Peyer's patch (tissue), 4 donors: ENCODE measurements around the gene WDR18. TPM values are rescaled to one million over a fixed set of nuclear protein-coding genes. Genes with fewer than 3 reads are reported as not detected.

Source experiments
- DNase-seq, 3 donors: peaks; one replicate each; pipeline ENCODE4 v3.0.0-alpha.2; 2017 to 2019
- H3K27ac ChIP-seq, 4 donors: fragments of 200-600 bp; sonication (generic); one replicate each; pipeline ENCODE4 v1.5.1; 2016 to 2019
- H3K27me3 ChIP-seq, 2 donors: fragments of 200-600 bp; sonication (generic); one replicate each; pipeline ENCODE4 v1.5.1; 2019
- H3K36me3 ChIP-seq, 3 donors: fragments of 200-600 bp; sonication (generic); one replicate each; pipeline ENCODE4 v1.5.1; 2016 to 2019
- H3K4me1 ChIP-seq, 4 donors: fragments of 200-600 bp; sonication (generic); one replicate each; pipeline ENCODE4 v1.5.1; 2016 to 2019
- H3K4me3 ChIP-seq, 4 donors: fragments of 200-600 bp; sonication (generic); 1 replicate in 3 of 4; 2 replicates in 1 of 4; pipeline ENCODE4 v1.5.1; 2016 to 2019; ENCODE audit warnings: mild to moderate bottlenecking in 1 of 4
- H3K9me3 ChIP-seq, 4 donors: fragments of 200-600 bp; sonication (generic); one replicate each; pipeline ENCODE4 v1.5.1; 2016 to 2019; ENCODE audit warnings: mild to moderate bottlenecking in 1 of 4
- CTCF ChIP-seq, 6 experiments: fragments of 450-650 bp in 4 of 6; fragments of 200-600 bp in 2 of 6; sonication (generic) in 1 of 6; IDR thresholded peaks; one replicate each; pipeline ENCODE4 v1.5.1; 2017 to 2019; ENCODE audit warnings: antibody characterized with exemption in 6 of 6, mild to moderate bottlenecking in 3 of 6, moderate library complexity in 1 of 6
- POLR2A ChIP-seq, 2 donors: fragments of 450-650 bp; IDR thresholded peaks; one replicate each; pipeline ENCODE4 v1.5.1; 2017; ENCODE audit warnings: antibody characterized with exemption in 2 of 2, mild to moderate bottlenecking in 2 of 2, moderate library complexity in 2 of 2
- total RNA-seq, 4 donors: library from RNA; depleted of rRNA; stranded (reverse); fragments of >200 nt; gene quantifications; one replicate each; pipeline ENCODE4 v1.1.0, GENCODE V29; 2016

Gene WDR18
- total RNA-seq, 4 donors from 2014 or later: 26.4 to 58.8 (median 40.5) TPM

GRCh38 chr19:992670-993055 is 8.5 kb downstream of the WDR18 start:
- TF ChIP-seq POLR2A (IDR thresholded peaks at IDR 0.05) (no peak), CTCF (IDR thresholded peaks at IDR 0.05) (no peak)
- Histone ChIP-seq H3K27ac (no peak overlapping the region), H3K4me1 (peaks cover 0 to 10% (median 4%) of the 10 kb centered on the region in 4 donors), H3K27me3 (peaks cover 0 to 10% of the 10 kb centered on the region in 2 donors), H3K36me3 (peaks cover 0 to 27% (median 0%) of the 10 kb centered on the region in 3 donors), H3K9me3 (no peaks in the 10 kb centered on the region), H3K4me3 (no peak overlapping the region)
- no peak for DNase-seq

GRCh38 chr19:993361-993830 is 9.3 kb downstream of the WDR18 start:
- peaks cover 0 to 18% of the 10 kb centered on the region in 2 donors for H3K27me3 ChIP-seq
- H3K27ac ChIP-seq: no peak overlapping the region
- H3K9me3 ChIP-seq: no peaks in the 10 kb centered on the region
- H3K4me3 ChIP-seq: no peak overlapping the region
- TF ChIP-seq CTCF (IDR thresholded peaks at IDR 0.05) (no peak), POLR2A (IDR thresholded peaks at IDR 0.05) (no peak)
- no peak for DNase-seq
- H3K36me3 ChIP-seq: peaks cover 0 to 22% (median 0%) of the 10 kb centered on the region in 3 donors
- peaks cover 0 to 10% (median 4%) of the 10 kb centered on the region in 4 donors for H3K4me1 ChIP-seq

- TF ChIP-seq CTCF (IDR thresholded peaks at IDR 0.05): no peak
- no peak for TF ChIP-seq POLR2A (IDR thresholded peaks at IDR 0.05)
- no peak for DNase-seq
- peaks cover 0 to 20% (median 0%) of the 10 kb centered on the region in 3 donors for H3K36me3 ChIP-seq
- no peak overlapping the region for H3K27ac ChIP-seq
- H3K9me3 ChIP-seq: no peaks in the 10 kb centered on the region
- no peak overlapping the region for H3K4me3 ChIP-seq
- H3K4me1 ChIP-seq: peaks cover 0 to 10% (median 4%) of the 10 kb centered on the region in 4 donors
- peaks cover 0 to 20% of the 10 kb centered on the region in 2 donors for H3K27me3 ChIP-seq
These were observed 9.8 kb downstream of the WDR18 start for GRCh38 chr19:993831-994393.

- TF ChIP-seq POLR2A (IDR thresholded peaks at IDR 0.05): no peak
- TF ChIP-seq CTCF (IDR thresholded peaks at IDR 0.05): no peak
- peaks cover 0 to 10% (median 4%) of the 10 kb centered on the region in 4 donors for H3K4me1 ChIP-seq
- H3K27me3 ChIP-seq: peaks cover 0 to 26% of the 10 kb centered on the region in 2 donors
- no peaks in the 10 kb centered on the region for H3K9me3 ChIP-seq
- H3K27ac ChIP-seq: no peak overlapping the region
- no peak overlapping the region for H3K4me3 ChIP-seq
- DNase-seq: no peak
- H3K36me3 ChIP-seq: peaks cover 0 to 20% (median 0%) of the 10 kb centered on the region in 3 donors
These were observed 10.4 kb downstream of the WDR18 start for GRCh38 chr19:994516-994915.

GRCh38 chr19:995051-995827 is 11.1 kb downstream of the WDR18 start:
- no peaks in the 10 kb centered on the region for H3K9me3 ChIP-seq
- peaks cover 0 to 27% of the 10 kb centered on the region in 2 donors for H3K27me3 ChIP-seq
- no peak for TF ChIP-seq POLR2A (IDR thresholded peaks at IDR 0.05)
- no peak for TF ChIP-seq CTCF (IDR thresholded peaks at IDR 0.05)
- H3K4me1 ChIP-seq: peaks cover 0 to 12% (median 6%) of the 10 kb centered on the region in 4 donors
- H3K36me3 ChIP-seq: peaks cover 0 to 17% (median 0%) of the 10 kb centered on the region in 3 donors
- H3K4me3 ChIP-seq: no peak overlapping the region
- no peak for DNase-seq
- H3K27ac ChIP-seq: no peak overlapping the region
